Cortex of kidney (tissue), 1 donor: ENCODE data around the gene PRKACA.

Experiments
- DNase-seq: peaks from one replicate; lab custom pipeline; 2025; lab: John Stamatoyannopoulos, UW

Gene PRKACA

GRCh38 chr19:14116918-14117578, 514 bp downstream of the PRKACA start:
- no peak for DNase-seq

GRCh38 chr19:14116525-14116917, 1.0 kb downstream of the PRKACA start:
- DNase-seq: no peak

GRCh38 chr19:14115756-14116155, 1.8 kb downstream of the PRKACA start:
- DNase-seq: no peak

GRCh38 chr19:14114854-14115253, 2.7 kb downstream of the PRKACA start:
- DNase-seq: no peak

GRCh38 chr19:14114439-14114838, 3.1 kb downstream of the PRKACA start:
- DNase-seq: no peak

- no peak for DNase-seq
Measured at GRCh38 chr19:14113762-14114414, 3.7 kb downstream of the PRKACA start.

- DNase-seq: no peak
Measured at GRCh38 chr19:14112809-14113385, 4.7 kb downstream of the PRKACA start.

- DNase-seq: no peak
Measured at GRCh38 chr19:14112051-14112808, 5.3 kb downstream of the PRKACA start.

GRCh38 chr19:14111486-14111885, 6.1 kb downstream of the PRKACA start:
- DNase-seq: no peak

- no peak for DNase-seq
Measured at GRCh38 chr19:14110650-14111049, 6.9 kb downstream of the PRKACA start.

GRCh38 chr19:14107581-14108461, 9.7 kb downstream of the PRKACA start:
- DNase-seq: no peak

- no peak for DNase-seq
Measured at GRCh38 chr19:14106840-14107239, 10.7 kb downstream of the PRKACA start.

GRCh38 chr19:14105680-14106079, 11.9 kb downstream of the PRKACA start:
- DNase-seq: no peak

GRCh38 chr19:14103310-14103709, 14.3 kb downstream of the PRKACA start:
- no peak for DNase-seq

- no peak for DNase-seq
Measured at GRCh38 chr19:14102756-14103155, 14.8 kb downstream of the PRKACA start.

GRCh38 chr19:14102102-14102696, 15.4 kb downstream of the PRKACA start:
- no peak for DNase-seq

- DNase-seq: no peak
Measured at GRCh38 chr19:14101003-14101545, 16.5 kb downstream of the PRKACA start.

GRCh38 chr19:14097532-14098151, 19.9 kb downstream of the PRKACA start:
- no peak for DNase-seq

- no peak for DNase-seq
Measured at GRCh38 chr19:14096272-14096992, 21.1 kb downstream of the PRKACA start.

GRCh38 chr19:14094854-14095253, 22.7 kb downstream of the PRKACA start:
- no peak for DNase-seq
